ENCODE data around the gene KAT8.

The KAT8 gene

DNA sequence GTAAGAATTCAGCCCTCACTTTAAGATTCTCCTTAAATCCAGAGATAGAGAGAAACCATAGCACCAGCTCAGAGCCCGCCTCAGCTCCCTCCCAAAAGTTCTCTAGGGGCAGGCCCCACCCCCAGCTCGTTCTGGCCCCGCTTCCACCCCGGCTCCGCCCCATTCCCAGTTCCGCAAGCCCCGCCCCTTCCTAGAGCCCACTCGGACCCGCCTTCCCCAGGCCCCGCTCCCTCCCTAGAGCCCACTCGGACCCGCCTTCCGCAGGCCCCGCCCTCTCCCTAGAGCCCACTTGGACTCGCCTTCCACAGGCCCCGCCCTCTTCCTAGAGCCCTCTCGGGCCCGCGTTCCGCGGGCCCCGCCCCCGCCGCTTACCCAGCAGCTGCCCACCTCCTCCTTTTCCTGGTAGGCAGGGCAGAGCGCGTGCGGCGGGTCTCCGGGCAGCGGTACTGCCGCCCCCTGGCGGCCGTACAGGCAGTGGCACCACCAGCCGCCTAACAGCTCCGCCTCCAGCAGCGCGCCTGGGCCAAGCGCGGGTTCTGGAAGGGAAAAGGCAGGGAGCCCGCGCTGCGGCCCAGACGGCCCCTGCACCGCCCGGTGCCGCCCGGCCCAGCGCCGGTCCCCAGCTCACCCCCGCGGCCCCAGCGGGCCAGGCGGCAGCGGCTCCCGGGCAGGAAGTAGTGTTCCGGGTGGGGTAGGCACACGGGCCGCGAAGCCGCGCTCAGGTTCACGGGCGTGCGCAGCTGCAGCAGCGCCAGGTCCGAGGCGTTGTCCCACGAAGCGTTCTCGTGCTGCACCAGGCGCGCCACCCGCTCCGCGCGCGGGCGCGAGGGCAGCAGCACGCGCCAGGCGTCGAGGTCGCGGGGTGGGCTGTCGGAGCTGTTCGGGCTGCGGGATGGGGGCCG, 24.9 kb downstream of the KAT8 start (continued):
- TF ChIP-seq ZNF529 (tag by site-specific recombination; IDR thresholded peaks at IDR 0.05; ENCODE audit: insufficient replicate concordance) (no peak), ZNF266 (tag by site-specific recombination; IDR thresholded peaks at IDR 0.05; ENCODE audit: low read depth) (no peak), ZNF600 (tag by site-specific recombination; IDR thresholded peaks at IDR 0.05) (no peak), SP2 (tag by site-specific recombination; IDR thresholded peaks at IDR 0.05) (peak; percentile 99), ZNF148 (tag by site-specific recombination; IDR thresholded peaks at IDR 0.05; ENCODE audit: borderline replicate concordance) (no peak), ZNF366 (tag by site-specific recombination; conservative IDR thresholded peaks at IDR 0.05) (0 out of 2 replicates have a peak, but pooled peaks have one; percentile 3), ZNF660 (tag by site-specific recombination; IDR thresholded peaks at IDR 0.05) (peak; percentile 70; the same call in 1 of the 2 replicates), ZNF423 (tag by site-specific recombination; IDR thresholded peaks at IDR 0.05) (no peak), ATF2 (tag by site-specific recombination; IDR thresholded peaks at IDR 0.05; ENCODE audit: low read depth) (no peak), ZBTB8A (tag by site-specific recombination; IDR thresholded peaks at IDR 0.05) (peak; percentile 81), ZNF140 (tag by site-specific recombination; IDR thresholded peaks at IDR 0.05) (no peak), GLIS1 (tag by site-specific recombination; IDR thresholded peaks at IDR 0.05) (peak; percentile 48; the same call in 1 of the 2 replicates), ZIC2 (tag by site-specific recombination; IDR thresholded peaks at IDR 0.05) (peak; percentile 10; the same call in 1 of the 2 replicates), ZNF391 (tag by site-specific recombination; IDR thresholded peaks at IDR 0.05; ENCODE audit: borderline replicate concordance, low read depth) (no peak), ZFP37 (tag by site-specific recombination; IDR thresholded peaks at IDR 0.05) (no peak), ZSCAN30 (tag by site-specific recombination; IDR thresholded peaks at IDR 0.05) (peak; percentile 2), IKZF3 (tag by site-specific recombination; IDR thresholded peaks at IDR 0.05) (peak; percentile 75), ZNF692 (tag by site-specific recombination; IDR thresholded peaks at IDR 0.05) (0 out of 2 replicates have a peak, but pooled peaks have one; percentile 23), ZNF561 (tag by site-specific recombination; IDR thresholded peaks at IDR 0.05; ENCODE audit: borderline replicate concordance) (peak; percentile 60), ZNF10 (tag by site-specific recombination; IDR thresholded peaks at IDR 0.05) (no peak), KLF10 (tag by site-specific recombination; IDR thresholded peaks at IDR 0.05) (peak; percentile 60; the same call in 1 of the 2 replicates), ZNF621 (tag by site-specific recombination; IDR thresholded peaks at IDR 0.05) (no peak), ZNF610 (tag by site-specific recombination; IDR thresholded peaks at IDR 0.05; ENCODE audit: borderline replicate concordance) (no peak), ZNF112 (tag by site-specific recombination; IDR thresholded peaks at IDR 0.05) (no peak), ZNF155 (tag by site-specific recombination; IDR thresholded peaks at IDR 0.05) (no peak), ZNF701 (tag by site-specific recombination; IDR thresholded peaks at IDR 0.05) (no peak)
- TF ChIP-seq, protein P1, sequence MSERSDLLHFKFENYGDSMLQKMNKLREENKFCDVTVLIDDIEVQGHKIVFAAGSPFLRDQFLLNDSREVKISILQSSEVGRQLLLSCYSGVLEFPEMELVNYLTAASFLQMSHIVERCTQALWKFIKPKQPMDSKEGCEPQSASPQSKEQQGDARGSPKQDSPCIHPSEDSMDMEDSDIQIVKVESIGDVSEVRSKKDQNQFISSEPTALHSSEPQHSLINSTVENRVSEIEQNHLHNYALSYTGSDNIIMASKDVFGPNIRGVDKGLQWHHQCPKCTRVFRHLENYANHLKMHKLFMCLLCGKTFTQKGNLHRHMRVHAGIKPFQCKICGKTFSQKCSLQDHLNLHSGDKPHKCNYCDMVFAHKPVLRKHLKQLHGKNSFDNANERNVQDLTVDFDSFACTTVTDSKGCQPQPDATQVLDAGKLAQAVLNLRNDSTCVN (tag by site-specific recombination; optimal IDR thresholded peaks at IDR 0.05): peak; percentile 94
- TF ChIP-seq, protein P2, sequence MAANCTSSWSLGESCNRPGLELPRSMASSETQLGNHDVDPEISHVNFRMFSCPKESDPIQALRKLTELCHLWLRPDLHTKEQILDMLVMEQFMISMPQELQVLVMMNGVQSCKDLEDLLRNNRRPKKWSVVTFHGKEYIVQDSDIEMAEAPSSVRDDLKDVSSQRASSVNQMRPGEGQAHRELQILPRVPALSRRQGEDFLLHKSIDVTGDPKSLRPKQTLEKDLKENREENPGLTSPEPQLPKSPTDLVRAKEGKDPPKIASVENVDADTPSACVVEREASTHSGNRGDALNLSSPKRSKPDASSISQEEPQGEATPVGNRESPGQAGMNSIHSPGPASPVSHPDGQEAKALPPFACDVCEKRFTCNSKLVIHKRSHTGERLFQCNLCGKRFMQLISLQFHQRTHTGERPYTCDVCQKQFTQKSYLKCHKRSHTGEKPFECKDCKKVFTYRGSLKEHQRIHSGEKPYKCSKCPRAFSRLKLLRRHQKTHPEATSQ (tag by site-specific recombination; IDR thresholded peaks at IDR 0.05): no peak
- TF ChIP-seq, protein P3, sequence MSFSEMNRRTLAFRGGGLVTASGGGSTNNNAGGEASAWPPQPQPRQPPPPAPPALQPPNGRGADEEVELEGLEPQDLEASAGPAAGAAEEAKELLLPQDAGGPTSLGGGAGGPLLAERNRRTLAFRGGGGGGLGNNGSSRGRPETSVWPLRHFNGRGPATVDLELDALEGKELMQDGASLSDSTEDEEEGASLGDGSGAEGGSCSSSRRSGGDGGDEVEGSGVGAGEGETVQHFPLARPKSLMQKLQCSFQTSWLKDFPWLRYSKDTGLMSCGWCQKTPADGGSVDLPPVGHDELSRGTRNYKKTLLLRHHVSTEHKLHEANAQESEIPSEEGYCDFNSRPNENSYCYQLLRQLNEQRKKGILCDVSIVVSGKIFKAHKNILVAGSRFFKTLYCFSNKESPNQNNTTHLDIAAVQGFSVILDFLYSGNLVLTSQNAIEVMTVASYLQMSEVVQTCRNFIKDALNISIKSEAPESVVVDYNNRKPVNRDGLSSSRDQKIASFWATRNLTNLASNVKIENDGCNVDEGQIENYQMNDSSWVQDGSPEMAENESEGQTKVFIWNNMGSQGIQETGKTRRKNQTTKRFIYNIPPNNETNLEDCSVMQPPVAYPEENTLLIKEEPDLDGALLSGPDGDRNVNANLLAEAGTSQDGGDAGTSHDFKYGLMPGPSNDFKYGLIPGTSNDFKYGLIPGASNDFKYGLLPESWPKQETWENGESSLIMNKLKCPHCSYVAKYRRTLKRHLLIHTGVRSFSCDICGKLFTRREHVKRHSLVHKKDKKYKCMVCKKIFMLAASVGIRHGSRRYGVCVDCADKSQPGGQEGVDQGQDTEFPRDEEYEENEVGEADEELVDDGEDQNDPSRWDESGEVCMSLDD (tag by site-specific recombination; IDR thresholded peaks at IDR 0.05): no peak

Data from HEK293 (cell line).